ENCODE measurements around the gene WDR88. TPM values are rescaled to one million over a fixed set of nuclear protein-coding genes. Genes with fewer than 3 reads are reported as not detected.

WDR88 gene
- total RNA-seq, 1 donor from 2014 or later: not detected

GRCh38 chr19:33206261-33207039 lies 74.5 kb downstream of the WDR88 start:
- H3K4me1 Mint-ChIP-seq (ENCODE audit: unreplicated experiment): peaks cover 7% of the 10 kb centered on the region
- no peaks in the 10 kb centered on the region for H3K9me3 Mint-ChIP-seq (ENCODE audit: unreplicated experiment)
- no peak for TF ChIP-seq CTCF (IDR thresholded peaks at IDR 0.05; ENCODE audit: unreplicated experiment)

GRCh38 chr19:33207040-33207620 lies 75.2 kb downstream of the WDR88 start:
- Mint-ChIP-seq H3K4me3 (ENCODE audit: unreplicated experiment) (no peak overlapping the region), H3K27ac (ENCODE audit: unreplicated experiment) (no peak overlapping the region), H3K4me1 (ENCODE audit: unreplicated experiment) (peaks cover 7% of the 10 kb centered on the region), H3K36me3 (ENCODE audit: low read depth, unreplicated experiment) (no peaks in the 10 kb centered on the region), H3K9me3 (ENCODE audit: unreplicated experiment) (no peaks in the 10 kb centered on the region), H3K27me3 (ENCODE audit: unreplicated experiment) (peaks cover 8% of the 10 kb centered on the region)
- no peak for DNase-seq (ENCODE audit: low spot score)
- TF ChIP-seq CTCF (IDR thresholded peaks at IDR 0.05; ENCODE audit: unreplicated experiment): no peak

More at GRCh38 chr19:33206261-33207039, 74.5 kb downstream of the WDR88 start:
- Mint-ChIP-seq H3K27me3 (ENCODE audit: unreplicated experiment) (peaks cover 10% of the 10 kb centered on the region), H3K4me3 (ENCODE audit: unreplicated experiment) (no peak overlapping the region), H3K36me3 (ENCODE audit: low read depth, unreplicated experiment) (no peaks in the 10 kb centered on the region), H3K27ac (ENCODE audit: unreplicated experiment) (no peak overlapping the region)
- no peak for DNase-seq (ENCODE audit: low spot score)

GRCh38 chr19:33207903-33208302 lies 76.0 kb downstream of the WDR88 start:
- no peak overlapping the region for H3K27ac Mint-ChIP-seq (ENCODE audit: unreplicated experiment)
- no peak for TF ChIP-seq CTCF (IDR thresholded peaks at IDR 0.05; ENCODE audit: unreplicated experiment)
- no peaks in the 10 kb centered on the region for H3K36me3 Mint-ChIP-seq (ENCODE audit: low read depth, unreplicated experiment)
- H3K4me3 Mint-ChIP-seq (ENCODE audit: unreplicated experiment): no peak overlapping the region
- peaks cover 6% of the 10 kb centered on the region for H3K27me3 Mint-ChIP-seq (ENCODE audit: unreplicated experiment)
- DNase-seq (ENCODE audit: low spot score): no peak
- no peaks in the 10 kb centered on the region for H3K9me3 Mint-ChIP-seq (ENCODE audit: unreplicated experiment)
- H3K4me1 Mint-ChIP-seq (ENCODE audit: unreplicated experiment): peaks cover 7% of the 10 kb centered on the region

- Mint-ChIP-seq H3K4me3 (ENCODE audit: unreplicated experiment) (no peak overlapping the region), H3K27me3 (ENCODE audit: unreplicated experiment) (peaks cover 3% of the 10 kb centered on the region), H3K27ac (ENCODE audit: unreplicated experiment) (no peak overlapping the region), H3K9me3 (ENCODE audit: unreplicated experiment) (no peaks in the 10 kb centered on the region), H3K4me1 (ENCODE audit: unreplicated experiment) (peaks cover 7% of the 10 kb centered on the region), H3K36me3 (ENCODE audit: low read depth, unreplicated experiment) (no peaks in the 10 kb centered on the region)
- DNase-seq (ENCODE audit: low spot score): no peak
- no peak for TF ChIP-seq CTCF (IDR thresholded peaks at IDR 0.05; ENCODE audit: unreplicated experiment)
These were observed 76.5 kb downstream of the WDR88 start for GRCh38 chr19:33208371-33208895.

Data from endothelial cell (in vitro differentiated cells).